Measurements from ENCODE around the gene ABCF3.

DNA sequence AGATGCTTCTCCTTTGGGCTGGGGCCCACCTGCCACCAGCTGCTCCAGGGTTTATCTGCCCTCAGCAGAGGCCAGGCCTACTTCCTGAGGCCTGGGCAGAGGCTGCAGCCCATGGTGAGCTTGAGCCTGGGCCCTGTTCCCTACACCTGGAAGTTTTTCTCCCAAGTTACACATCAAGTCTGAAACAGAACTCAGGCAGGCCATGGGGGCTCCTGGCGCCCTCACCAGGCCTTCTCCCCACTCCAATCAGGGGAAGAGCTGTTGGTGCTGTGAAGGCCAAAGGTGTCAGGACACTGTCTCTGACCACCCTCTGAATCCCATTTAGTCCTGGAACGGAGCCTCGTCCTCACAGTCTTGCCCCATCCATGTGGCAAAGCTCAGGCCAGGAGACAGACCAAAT lies 50.6 kb downstream of the ABCF3 start:
- no peak for TF ChIP-seq CTCF (IDR thresholded peaks at IDR 0.05; ENCODE audit: poor library complexity)
- TF ChIP-seq EZH2 (IDR thresholded peaks at IDR 0.05; ENCODE audit: borderline replicate concordance): no peak
